GM12892 (cell line): ENCODE results near the gene BACE2.

Experiments used
- POLR2A ChIP-seq: IDR thresholded peaks from 2 replicates; pipeline ENCODE4 v1.6.1; 2011; ENCODE audit warnings: low read depth, low read length, control low read depth
- TAF1 ChIP-seq: IDR thresholded peaks from 2 replicates; pipeline ENCODE4 v1.6.1; 2011; ENCODE audit warnings: low read depth, mild to moderate bottlenecking, control low read depth, low read length, borderline replicate concordance

- TF ChIP-seq POLR2A (no peak), TAF1 (no peak)
Observed at GRCh38 chr21:41317063-41317392, 149.1 kb downstream of the BACE2 start.
